UCSD-AML1 (cell line): ENCODE results near the gene CAPN3.

Experiments used
- DNase-seq: peaks from one replicate; lab custom pipeline; 2025; ENCODE audit not compliant: unreplicated experiment; lab: John Stamatoyannopoulos, UW

Gene CAPN3

DNA sequence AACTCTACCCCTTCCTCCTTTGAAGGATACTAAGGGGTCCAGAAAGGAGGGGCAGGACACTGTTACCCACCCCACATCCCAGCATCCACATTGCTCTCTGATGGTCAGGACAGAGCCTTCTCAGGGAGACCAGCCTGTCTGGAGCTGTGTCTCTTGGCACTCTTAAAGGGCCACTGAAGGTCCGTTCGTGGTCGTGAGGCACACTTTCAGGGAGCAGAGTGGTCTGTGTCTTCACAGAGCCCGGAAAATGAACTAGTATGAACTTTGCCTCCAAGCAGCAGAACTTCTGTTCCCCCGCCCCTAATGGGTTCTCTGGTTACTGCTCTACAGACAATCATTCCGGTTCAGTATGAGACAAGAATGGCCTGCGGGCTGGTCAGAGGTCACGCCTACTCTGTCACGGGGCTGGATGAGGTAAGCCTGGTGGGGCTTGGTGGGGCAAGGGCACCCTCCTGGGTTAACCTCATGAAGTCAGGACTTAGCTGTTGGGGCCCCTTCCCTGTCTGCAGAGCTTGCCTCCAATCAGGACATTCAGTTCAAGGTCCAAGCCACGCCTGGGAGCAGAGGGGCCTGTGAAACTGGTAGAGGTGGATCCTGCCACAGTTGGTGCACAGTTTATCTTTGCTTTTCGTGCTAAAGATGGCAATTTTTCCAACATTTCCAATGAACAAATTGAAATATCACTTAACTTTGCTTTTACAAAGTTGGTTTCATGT is 33.2 kb downstream of the CAPN3 start:
- DNase-seq: no peak

- DNase-seq: no peak
These were observed 34.8 kb downstream of the CAPN3 start for GRCh38 chr15:42394106-42394505.

DNA sequence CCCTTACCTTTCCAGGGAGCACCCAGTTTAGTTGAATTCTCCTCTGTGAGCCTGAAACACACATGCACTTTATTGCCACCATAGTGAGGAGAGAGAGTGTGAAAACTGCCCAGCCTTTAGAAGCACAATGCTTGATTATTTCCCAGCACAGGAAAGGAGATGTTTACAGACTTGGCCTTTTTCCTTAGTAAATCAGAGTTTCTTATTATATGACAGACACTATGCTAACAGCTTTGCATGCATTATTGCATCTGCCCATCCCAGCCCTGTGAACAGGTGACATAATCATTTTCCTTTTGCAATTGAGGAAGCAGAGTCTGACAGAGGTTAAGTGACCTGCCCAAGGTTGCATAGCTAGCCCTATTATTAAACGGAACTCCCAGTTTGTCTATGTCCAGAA is 36.5 kb downstream of the CAPN3 start:
- DNase-seq: no peak

- peak; percentile 59 for DNase-seq
These were observed 42.5 kb downstream of the CAPN3 start for GRCh38 chr15:42401544-42402454.

- DNase-seq: peak; percentile 36
These were observed 43.3 kb downstream of the CAPN3 start for GRCh38 chr15:42402455-42403205.

DNA sequence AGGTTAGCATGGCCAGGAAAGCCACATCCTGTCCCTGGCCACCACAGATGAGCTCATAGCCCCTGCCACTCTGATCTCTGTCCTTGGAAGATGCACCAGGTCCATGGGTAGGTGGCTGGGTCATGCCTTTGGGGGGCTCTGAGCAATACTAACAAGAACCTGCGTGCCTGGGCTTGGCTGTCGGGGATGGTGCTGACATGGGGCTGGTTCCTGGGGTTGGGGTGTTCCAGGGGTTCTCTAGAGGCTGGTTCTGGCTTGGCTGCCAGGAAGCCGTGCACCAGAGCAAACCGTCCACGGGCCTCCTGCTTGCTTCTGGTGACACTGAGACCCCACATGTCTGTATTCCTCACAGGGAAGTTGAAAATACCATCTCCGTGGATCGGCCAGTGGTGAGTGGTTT is 44.1 kb downstream of the CAPN3 start:
- DNase-seq: no peak

DNA sequence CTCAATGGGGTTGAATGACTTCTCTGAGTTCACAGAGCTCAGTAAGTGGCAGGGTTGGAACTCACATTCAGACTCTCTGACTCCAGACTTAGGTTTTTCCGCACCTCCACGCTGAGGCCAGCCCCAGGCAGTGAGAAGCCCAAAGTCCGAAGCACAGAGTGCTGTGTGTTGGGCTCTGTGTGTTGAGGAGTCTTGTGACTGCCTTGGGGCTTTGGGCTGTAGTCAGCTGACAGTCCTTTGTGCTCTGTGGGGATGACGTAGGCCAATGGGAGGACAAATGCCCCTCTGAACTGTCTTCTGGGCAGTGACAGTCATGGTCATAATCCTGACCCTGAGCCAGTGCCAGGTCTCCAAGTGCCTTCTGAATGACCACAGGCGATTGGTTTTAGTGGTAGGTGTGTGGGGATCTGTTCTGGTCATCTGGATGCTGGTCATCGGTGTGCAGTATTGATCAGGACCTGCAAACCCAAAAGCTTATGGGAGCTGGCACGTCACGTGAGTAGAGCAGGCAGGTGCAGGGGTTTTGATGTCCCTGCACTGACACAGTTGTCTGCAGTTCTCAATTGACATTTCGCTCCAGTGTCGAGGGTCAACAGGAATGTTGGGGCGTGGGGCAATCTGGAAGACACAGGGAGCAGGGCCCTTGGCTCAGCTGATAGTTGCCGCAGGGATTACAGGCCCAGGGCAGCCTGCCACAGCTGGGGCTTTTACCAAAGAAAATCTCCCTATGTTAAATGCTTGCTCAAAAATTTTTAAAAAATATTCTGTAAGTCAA is 45.3 kb downstream of the CAPN3 start:
- no peak for DNase-seq

DNA sequence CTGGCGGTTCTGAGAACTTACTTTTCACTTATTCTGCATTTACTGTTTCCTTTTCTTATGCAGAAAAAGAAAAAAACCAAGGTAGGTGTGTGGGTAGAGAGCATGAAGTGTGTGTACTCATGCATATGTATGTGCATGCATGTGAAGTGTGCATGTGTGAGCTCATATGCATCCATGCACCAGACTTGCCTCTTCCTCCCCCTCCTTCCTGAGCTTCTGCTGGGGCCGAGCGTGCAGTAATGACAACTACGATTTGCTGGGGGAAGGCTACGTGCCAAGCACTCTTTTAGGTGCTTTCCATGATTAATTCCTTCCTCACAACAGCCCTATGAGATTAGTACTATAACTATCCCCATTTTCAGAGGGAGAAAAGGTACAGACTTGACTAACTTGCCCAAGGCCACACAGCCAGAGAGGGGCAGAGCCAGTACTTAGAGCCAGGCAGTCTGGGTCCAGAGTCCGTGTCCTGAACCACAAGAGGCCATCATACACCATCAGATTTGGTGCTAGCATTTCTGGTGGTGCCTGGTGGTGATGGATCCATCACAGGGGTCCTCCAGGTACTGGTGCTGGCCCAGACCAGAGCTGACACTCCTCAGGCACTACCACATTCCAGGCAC is 46.7 kb downstream of the CAPN3 start:
- DNase-seq: no peak

DNA sequence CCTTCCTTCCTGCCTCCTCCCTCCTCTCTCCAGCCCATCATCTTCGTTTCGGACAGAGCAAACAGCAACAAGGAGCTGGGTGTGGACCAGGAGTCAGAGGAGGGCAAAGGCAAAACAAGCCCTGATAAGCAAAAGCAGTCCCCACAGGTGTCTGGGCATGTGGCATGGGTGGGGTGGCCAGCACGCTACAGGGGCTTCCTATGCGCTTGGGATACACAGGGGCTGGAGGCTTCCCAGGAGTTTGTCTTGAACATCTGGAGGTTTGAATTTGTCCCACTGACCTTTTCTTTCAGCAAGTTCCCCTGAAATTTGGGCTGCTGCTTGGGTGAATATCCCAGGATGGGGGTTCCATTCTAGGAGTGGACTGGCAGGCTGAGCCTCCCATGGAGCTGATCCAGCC is 48.9 kb downstream of the CAPN3 start:
- DNase-seq: no peak

- no peak for DNase-seq
These were observed 49.7 kb downstream of the CAPN3 start for GRCh38 chr15:42409011-42409410.

GRCh38 chr15:42411884-42412283 is 52.6 kb downstream of the CAPN3 start:
- no peak for DNase-seq

DNA sequence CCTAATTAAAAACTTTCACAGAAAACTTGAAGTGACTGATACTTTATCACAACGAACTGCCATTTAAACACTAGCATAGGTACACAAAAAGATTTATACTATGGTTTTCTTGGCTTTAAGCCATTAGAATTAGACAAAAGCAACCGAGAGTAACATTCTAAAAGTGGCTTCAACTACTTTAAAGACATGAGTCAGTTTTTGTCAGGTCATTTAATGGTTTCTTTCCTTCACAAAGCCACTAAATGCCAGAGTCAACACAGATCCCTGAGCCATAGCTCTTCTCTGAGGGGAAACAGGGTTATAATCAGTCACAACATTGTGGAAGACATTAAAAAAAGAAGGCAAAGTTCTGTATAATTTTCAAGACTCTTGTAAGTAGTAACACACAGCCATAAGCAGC is 54.6 kb downstream of the CAPN3 start:
- DNase-seq: no peak

- no peak for DNase-seq
These were observed 60.1 kb downstream of the CAPN3 start for GRCh38 chr15:42419369-42419768.

GRCh38 chr15:42421376-42421775 is 62.1 kb downstream of the CAPN3 start:
- no peak for DNase-seq

DNA sequence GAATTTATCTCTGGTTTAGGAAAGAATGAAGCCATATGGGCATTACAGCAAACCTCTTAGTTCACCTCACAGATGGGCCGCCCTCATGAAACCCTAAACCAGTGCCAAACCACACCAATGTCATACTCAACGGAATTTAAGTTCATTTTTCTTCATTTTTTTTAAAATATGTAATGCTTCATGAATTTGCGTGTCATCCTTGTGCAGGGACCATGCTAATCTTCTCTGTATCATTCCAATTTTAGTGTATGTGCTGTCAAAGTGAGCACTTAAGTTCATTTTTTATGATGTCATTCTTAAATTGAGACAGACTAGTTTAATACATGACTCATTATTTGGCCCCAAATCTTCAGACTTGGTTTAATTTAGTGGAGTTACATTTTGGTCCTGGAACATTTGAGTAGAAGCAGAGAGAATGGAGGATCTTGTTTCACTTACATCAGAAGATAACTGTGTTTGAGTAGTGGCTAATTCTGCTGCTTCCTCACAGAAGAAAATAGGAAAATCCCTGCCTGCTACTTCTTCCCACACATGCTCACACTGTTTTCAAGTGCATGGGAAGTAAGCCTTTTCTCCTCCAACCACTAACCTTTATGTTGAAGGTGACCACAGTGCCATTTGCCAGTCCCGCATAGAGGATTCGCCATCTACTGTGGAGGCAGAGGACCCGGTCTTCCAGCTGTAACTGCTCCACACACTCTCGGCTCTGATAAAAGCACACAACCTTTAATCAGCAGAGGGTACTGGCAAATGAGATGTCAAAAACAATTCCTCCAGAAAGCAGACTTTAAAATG is 68.3 kb downstream of the CAPN3 start:
- no peak for DNase-seq

DNA sequence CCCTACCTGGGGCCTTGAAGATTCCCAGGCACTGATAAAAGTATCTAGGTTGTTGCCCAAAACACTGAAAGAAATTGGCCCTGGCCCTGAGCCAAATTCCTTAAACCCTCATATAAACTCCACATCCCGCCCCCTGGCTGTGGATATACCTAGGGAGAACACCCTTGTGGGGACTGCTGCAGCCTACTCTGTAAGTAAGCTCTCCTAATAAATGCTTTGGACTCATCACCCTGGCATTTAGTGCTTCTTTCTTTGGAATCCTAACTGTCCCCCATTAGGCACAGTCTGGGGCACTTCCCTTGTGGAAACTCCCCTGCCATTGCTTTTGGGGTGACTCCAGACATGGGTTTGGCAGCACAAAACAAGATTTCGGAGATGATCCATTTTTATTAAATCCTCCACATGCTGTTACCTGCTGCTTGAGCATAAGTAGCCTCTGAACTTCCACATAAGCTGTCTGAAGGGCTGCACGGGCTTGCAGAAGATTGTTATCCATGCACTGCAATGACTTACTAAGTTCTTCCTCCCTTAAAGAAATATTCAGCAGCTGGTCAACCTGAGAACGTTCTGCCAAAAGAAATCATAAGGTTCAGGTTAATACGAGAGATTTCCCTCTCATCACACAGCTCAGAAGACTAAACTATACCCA is 85.2 kb downstream of the CAPN3 start:
- no peak for DNase-seq

DNA sequence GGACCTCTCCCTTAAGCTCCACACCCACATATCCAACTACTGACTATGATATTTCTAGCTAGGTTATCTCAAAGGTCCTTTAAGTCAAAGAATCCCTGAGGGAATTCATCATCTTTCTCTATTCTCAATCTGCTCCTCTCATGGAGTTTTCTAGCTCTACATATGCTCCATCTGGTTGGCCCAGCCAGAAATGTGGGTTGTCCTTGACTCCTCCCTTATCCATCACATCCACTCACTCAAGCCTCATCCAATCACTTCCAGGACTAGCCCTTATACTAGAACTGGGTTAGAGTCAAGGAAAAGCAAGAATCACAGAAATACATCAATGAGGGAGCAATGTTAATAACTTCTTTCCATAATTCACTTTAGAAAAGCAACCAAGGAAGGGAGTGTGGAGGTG is 86.2 kb downstream of the CAPN3 start:
- DNase-seq: no peak

DNA sequence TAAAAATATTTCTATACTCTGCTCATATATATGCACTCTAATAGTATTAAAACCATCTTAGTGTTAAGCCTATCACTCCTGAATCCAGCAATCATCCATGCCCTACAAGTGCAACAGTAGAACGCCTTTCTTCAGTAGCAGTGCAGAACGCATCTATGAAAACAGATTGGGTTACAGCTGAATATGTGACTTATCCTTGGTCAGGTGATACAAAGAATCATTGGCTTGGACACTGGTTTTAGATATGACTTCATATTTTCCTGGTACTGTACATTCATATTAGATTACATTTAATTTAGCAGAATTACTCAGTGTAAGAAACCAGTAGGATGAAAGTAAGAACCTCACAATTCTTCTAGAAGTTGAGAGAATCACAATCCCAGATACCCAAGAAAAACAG is 88.3 kb downstream of the CAPN3 start:
- no peak for DNase-seq

DNA sequence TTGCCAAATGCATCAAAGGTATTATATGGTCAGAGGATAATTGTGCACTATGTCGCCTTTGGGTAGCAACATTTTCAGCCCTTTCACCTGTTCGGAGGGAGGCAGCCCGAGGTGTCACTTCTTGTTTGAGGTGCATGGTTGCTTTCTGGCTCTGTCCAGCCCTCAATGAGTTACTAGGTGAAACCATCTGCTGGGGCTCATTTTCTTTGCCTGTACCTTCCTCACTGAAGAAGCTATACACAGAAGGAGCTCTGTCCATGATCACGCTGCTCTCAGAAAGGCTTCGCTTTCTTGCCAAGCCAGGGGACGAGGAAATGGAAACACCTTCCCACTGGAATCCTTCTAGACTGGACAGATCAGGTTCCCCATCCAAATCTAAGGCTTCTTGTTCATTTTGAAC is 89.0 kb downstream of the CAPN3 start:
- DNase-seq: no peak
